ENCODE results near the gene CLEC18B.
"Not testable (repeated sequence)": the region's sequence is repeated elsewhere in the genome, so short reads cannot be mapped to it uniquely, and the experiment has no call there.

DNA sequence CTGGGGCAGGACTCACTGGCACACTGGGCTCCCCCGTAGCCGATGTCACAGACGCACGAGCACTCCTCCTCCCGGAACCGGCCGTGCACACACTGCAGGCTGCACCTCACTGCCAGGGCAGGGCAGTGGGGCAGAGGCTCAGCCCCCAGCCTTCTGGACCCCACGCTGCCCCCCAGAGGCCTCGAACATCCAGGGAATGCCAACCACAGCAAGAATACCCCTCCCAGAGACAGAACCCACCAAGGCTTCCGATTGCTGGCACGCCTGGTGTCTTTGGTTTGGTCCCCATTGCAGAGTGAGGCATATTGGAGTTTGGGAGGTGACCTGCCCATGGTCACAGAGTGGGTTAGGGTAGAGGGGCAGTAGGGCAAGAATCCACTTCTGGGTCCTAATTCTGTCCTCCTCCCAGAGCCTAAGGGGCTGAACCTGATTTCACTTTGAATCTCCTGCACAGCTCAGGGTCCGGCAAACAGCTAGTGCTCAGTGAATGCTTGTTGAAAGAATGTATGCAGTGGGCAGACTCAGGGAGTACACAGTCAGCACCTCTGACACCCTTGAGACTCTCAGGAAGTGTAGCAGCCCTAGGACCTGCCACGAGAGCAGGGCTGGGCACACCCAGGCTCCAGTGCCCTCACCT, 9.0 kb downstream of the CLEC18B start:
- TF ChIP-seq, protein P1, sequence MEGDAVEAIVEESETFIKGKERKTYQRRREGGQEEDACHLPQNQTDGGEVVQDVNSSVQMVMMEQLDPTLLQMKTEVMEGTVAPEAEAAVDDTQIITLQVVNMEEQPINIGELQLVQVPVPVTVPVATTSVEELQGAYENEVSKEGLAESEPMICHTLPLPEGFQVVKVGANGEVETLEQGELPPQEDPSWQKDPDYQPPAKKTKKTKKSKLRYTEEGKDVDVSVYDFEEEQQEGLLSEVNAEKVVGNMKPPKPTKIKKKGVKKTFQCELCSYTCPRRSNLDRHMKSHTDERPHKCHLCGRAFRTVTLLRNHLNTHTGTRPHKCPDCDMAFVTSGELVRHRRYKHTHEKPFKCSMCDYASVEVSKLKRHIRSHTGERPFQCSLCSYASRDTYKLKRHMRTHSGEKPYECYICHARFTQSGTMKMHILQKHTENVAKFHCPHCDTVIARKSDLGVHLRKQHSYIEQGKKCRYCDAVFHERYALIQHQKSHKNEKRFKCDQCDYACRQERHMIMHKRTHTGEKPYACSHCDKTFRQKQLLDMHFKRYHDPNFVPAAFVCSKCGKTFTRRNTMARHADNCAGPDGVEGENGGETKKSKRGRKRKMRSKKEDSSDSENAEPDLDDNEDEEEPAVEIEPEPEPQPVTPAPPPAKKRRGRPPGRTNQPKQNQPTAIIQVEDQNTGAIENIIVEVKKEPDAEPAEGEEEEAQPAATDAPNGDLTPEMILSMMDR (IDR thresholded peaks at IDR 0.05) = not testable (repeated sequence)
- TF ChIP-seq POLR2AphosphoS5 (IDR thresholded peaks at IDR 0.05) = not testable (repeated sequence)

Measured in prostate gland (tissue), 2 donors.